ENCODE results near the gene PPM1A.

Gene PPM1A

GRCh38 chr14:60229614-60230013 is 19.4 kb upstream of the PPM1A start:
- TF ChIP-seq CTCF (IDR thresholded peaks at IDR 0.05; ENCODE audit: low read depth, low read length): no peak
- H3K4me3 ChIP-seq (ENCODE audit: low read depth, low read length): no peak overlapping the region
- no peak overlapping the region for H3K27ac ChIP-seq
- DNase-seq: no peak
- no peaks in the 10 kb centered on the region for H3K27me3 ChIP-seq (ENCODE audit: insufficient read depth, low read depth, severe bottlenecking)
- H3K36me3 ChIP-seq: no peaks in the 10 kb centered on the region
- H3K9me3 ChIP-seq (ENCODE audit: severe bottlenecking): peaks cover 3% of the 10 kb centered on the region

- Histone ChIP-seq H3K36me3 (no peaks in the 10 kb centered on the region), H3K27ac (no peak overlapping the region), H3K4me3 (ENCODE audit: low read depth, low read length) (no peak overlapping the region), H3K27me3 (ENCODE audit: insufficient read depth, low read depth, severe bottlenecking) (no peaks in the 10 kb centered on the region), H3K9me3 (ENCODE audit: severe bottlenecking) (peaks cover 3% of the 10 kb centered on the region)
- TF ChIP-seq CTCF (IDR thresholded peaks at IDR 0.05; ENCODE audit: low read depth, low read length): no peak
- DNase-seq: no peak
These were observed 16.8 kb upstream of the PPM1A start for GRCh38 chr14:60232185-60232584.

GRCh38 chr14:60233251-60233650 is 15.8 kb upstream of the PPM1A start:
- no peak overlapping the region for H3K4me3 ChIP-seq (ENCODE audit: low read depth, low read length)
- DNase-seq: no peak
- H3K27ac ChIP-seq: no peak overlapping the region
- no peaks in the 10 kb centered on the region for H3K36me3 ChIP-seq
- H3K9me3 ChIP-seq (ENCODE audit: severe bottlenecking): peaks cover 3% of the 10 kb centered on the region
- no peak for TF ChIP-seq CTCF (IDR thresholded peaks at IDR 0.05; ENCODE audit: low read depth, low read length)
- H3K27me3 ChIP-seq (ENCODE audit: insufficient read depth, low read depth, severe bottlenecking): no peaks in the 10 kb centered on the region

GRCh38 chr14:60233891-60234290 is 15.1 kb upstream of the PPM1A start:
- no peaks in the 10 kb centered on the region for H3K36me3 ChIP-seq
- no peaks in the 10 kb centered on the region for H3K27me3 ChIP-seq (ENCODE audit: insufficient read depth, low read depth, severe bottlenecking)
- no peak for DNase-seq
- H3K9me3 ChIP-seq (ENCODE audit: severe bottlenecking): peaks cover 3% of the 10 kb centered on the region
- no peak for TF ChIP-seq CTCF (IDR thresholded peaks at IDR 0.05; ENCODE audit: low read depth, low read length)
- H3K4me3 ChIP-seq (ENCODE audit: low read depth, low read length): no peak overlapping the region
- no peak overlapping the region for H3K27ac ChIP-seq

GRCh38 chr14:60235440-60235839 is 13.6 kb upstream of the PPM1A start:
- no peak for TF ChIP-seq CTCF (IDR thresholded peaks at IDR 0.05; ENCODE audit: low read depth, low read length)
- no peak for DNase-seq
- H3K27ac ChIP-seq: no peak overlapping the region
- no peaks in the 10 kb centered on the region for H3K36me3 ChIP-seq
- H3K27me3 ChIP-seq (ENCODE audit: insufficient read depth, low read depth, severe bottlenecking): no peaks in the 10 kb centered on the region
- no peak overlapping the region for H3K4me3 ChIP-seq (ENCODE audit: low read depth, low read length)
- H3K9me3 ChIP-seq (ENCODE audit: severe bottlenecking): peaks cover 3% of the 10 kb centered on the region

GRCh38 chr14:60238955-60239354 is 10.1 kb upstream of the PPM1A start:
- DNase-seq: no peak
- TF ChIP-seq CTCF (IDR thresholded peaks at IDR 0.05; ENCODE audit: low read depth, low read length): no peak
- no peaks in the 10 kb centered on the region for H3K27me3 ChIP-seq (ENCODE audit: insufficient read depth, low read depth, severe bottlenecking)
- H3K36me3 ChIP-seq: no peaks in the 10 kb centered on the region
- H3K27ac ChIP-seq: no peak overlapping the region
- no peak overlapping the region for H3K4me3 ChIP-seq (ENCODE audit: low read depth, low read length)
- H3K9me3 ChIP-seq (ENCODE audit: severe bottlenecking): no peaks in the 10 kb centered on the region
